ENCODE results near the gene COL1A1.

COL1A1 gene

DNA sequence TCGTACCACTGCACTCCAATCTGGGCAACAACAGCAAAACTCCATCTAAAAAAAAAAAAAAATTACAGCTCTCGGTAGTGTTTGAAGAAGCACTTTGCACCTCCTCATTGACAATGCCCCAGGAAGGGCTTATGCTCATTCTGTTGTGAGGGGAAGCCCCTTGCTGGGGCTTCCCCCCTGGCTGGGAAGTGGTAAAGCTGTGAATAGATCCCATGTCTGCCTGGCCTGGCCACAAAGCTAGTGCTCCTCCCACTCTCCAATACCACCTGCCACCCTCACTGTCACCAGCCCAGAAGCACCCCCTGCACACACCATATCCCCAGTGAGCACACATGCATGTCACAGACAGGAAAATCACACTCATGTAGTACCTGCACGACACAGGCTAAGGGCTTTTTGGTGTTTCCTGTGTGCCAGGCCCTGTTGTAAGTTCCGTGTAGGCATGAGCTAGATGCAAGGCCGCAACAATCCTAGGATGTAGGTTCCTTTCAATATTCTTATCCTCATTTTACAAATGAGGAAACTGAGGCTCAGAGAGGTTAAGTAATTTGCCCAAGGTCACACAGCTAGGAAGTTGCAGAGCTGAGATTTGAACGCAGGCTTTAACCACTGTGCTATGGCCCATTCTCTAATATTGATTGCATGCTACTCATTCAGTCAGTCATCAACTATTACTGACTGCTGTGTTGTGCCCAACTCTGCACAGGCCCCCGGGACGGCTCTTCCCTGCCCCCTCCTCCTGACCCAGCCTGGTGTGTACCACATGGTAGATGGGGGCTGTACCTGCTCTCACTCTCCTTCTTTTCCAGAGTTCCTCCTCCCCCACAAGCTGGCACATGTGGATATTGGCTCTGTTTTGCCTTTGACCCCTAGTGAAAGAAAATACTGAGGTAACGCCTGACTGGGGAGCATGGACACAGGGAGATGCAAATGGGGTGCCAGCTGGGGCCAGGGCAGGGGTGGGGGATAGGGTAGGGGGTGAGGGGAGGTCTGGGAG lies 11.9 kb upstream of the COL1A1 start:
- peak; percentile 23 for DNase-seq (ENCODE audit: low read depth)

DNA sequence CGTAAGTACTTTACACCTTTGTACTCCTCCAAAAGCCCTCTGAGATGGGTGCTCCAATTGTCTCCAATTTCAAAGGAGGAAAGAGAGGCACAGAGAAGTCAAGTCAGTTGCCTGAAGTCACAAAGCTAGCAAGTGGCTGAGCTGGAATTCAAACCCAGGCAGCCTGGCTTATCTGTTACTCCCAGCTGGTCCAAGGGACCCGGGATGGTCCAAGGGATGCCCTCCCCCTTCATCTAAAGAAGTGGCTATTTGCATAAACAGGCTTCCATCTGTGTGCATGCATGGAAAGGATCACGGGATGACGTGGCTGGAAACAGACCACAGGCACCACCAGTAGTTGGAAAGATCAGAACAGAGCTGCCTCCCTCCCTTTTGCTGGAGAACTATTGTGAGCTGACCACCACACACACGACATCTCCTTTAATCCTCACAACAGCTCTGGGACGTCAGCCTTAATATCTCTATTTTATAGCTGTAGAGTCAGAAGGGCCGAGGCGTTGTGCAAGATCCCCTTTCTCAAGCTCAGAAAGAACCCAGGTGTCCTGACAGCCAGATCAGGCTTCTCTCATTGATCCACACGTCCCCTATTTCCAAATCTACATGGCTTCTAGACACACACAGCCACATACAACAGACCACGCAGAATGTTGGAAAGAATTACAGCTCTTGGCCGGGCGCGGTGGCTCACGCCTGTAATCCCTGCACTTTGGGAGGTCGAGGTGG lies 10.9 kb upstream of the COL1A1 start:
- DNase-seq (ENCODE audit: low read depth) = no peak

DNA sequence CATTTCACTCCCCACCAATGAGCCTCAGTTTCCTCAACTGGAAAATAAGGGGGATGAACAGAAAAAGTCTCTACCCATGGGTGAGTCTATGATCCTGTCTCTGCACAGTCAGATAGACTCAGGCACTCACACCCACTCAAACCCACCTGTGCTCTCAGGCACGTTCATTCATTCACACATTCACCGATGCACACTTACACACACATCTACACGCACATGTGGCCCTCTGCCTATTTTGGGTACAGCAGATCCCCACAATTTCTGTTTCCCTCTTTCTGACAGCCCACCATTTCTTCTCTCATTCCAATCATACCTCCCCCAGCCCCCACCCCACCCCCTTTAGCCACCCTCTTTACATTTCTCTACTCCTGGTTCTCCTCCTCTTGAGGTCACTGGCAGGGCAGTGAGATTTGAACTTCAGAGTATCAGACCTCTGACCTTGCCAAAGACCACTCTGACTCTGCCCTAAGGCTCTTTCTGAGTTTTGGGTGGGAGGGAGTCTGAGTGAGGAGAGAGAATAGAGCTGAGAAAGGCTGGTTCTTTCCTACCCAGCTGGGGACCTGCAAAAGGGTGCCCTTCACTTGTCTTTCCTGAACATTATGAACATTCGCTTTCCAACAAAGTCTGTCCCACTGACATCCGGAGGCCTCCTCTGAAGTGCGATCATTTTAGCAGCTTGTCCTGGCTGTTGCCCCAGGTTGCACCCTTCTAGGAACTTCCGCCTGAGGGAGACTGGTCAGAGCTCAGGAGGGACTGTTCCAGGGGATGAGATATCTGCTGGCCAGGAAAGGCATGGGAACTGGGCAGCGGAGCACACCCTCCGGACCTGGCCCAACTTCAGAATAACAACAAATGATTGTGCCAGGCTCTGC lies 10.1 kb upstream of the COL1A1 start:
- no peak for DNase-seq (ENCODE audit: low read depth)

GRCh38 chr17:50210240-50211225 lies 9.1 kb upstream of the COL1A1 start:
- no peak for DNase-seq (ENCODE audit: low read depth)

GRCh38 chr17:50209472-50210239 lies 8.2 kb upstream of the COL1A1 start:
- no peak for DNase-seq (ENCODE audit: low read depth)

DNA sequence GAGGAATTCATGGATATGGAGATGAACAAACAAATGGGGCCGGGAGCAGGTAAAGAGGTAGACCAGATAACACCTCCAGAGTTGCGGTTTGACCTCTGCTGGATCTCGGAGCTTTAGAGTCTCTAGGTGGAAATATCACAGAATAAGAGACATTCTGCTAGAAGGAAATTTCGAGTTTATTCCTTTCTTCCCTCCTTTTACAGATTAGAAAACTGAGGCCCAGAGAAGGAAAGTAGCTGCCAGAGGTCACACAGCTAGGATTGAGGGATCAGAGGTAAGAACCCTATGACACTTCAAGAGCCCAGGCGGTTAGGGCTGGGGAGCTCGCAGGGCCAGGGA lies 7.7 kb upstream of the COL1A1 start:
- DNase-seq (ENCODE audit: low read depth) = no peak

DNA sequence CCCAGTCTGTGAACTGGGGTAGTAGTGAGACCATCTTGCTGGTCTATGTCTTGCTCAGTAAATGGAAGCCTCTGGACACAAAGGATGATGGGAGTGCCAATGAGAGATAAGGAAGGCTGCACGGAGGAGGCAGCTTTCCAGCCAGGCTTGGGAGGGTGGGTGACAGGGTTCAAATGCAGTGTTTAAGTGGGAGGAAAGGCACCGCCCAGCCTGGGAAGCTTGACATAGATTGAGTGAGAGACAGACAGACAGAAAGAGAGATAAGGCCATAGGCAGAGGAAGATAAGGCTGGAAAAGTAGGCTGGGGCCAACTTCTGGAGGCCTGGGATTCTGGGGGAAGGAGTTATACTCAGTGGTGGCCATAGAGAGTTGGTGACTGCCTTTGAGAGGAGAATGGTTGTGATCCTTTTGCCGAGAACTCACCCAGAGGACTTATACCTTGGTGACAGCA lies 7.2 kb upstream of the COL1A1 start:
- no peak for DNase-seq (ENCODE audit: low read depth)

DNA sequence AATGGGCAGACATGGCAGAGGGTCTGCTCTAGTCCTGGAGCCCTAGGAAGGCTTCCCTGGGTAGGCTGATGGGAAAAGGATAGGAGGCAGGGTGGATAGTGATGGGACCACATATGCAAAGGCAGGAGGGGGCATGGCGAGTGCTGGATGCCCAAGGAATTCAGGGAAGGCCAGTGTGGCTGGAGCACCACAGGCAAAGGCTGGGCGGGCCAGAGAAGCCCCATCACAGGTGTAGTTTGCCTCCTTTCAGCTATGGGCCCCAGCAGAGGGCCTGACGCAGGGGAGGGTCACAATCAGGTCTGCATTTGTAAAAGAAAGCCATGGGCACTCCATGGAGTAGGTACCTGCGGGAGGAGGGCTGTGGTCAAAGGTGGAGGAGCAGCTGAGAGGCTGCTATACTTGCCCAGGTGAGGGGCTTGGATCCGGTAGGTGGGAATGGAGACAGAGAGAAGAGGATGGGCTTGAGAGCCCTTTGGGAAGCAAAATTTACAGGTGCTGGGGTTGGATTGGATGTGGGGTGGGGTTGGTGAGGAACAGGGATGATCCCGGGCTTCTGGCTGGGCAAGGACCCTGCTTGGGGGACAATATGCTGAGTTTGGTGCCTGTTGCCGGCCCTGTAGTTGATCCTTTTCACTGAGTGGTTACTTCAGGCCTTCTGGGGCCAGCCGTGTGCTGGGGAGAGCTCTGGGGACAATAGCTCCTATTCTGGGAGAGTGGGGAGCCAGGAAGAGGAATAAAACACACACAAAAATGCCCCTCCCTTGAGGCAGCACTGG lies 6.5 kb upstream of the COL1A1 start:
- DNase-seq (ENCODE audit: low read depth) = no peak

GRCh38 chr17:50207315-50207714 lies 5.9 kb upstream of the COL1A1 start:
- no peak for DNase-seq (ENCODE audit: low read depth)

DNA sequence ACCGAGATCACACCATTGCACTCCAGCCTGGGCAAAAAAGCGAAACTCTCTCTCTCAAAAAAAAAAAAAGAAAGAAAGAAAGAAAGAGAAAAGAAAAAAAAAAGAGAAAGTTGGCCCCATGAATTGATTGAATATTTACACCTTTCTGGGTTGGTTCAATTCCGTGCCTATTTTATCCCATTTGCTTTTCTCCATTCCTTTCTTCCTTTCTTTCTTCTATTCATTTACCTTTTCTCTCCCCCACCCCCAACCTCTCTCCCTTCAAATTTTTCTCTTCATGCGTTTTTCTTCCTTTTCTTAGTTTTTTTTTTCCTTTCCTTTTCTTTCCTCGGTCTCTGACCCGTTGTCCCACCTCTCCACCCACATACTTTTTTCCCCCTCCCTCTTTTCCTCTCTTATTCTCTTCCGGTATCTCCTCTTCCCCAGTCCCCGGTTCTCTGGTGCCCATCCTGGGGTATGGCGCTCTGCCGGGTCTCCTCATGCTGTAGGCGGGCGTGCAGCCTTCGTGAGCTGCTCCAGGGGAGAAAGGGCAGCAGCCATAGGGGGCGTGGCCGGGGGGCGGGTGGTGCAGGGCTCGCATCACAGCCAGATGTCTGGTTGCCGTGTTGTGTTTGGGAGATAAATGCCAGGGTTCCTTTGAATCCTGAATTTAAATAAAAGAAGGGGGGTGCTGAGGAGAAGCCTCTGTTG lies 5.3 kb upstream of the COL1A1 start:
- no peak for DNase-seq (ENCODE audit: low read depth)

DNA sequence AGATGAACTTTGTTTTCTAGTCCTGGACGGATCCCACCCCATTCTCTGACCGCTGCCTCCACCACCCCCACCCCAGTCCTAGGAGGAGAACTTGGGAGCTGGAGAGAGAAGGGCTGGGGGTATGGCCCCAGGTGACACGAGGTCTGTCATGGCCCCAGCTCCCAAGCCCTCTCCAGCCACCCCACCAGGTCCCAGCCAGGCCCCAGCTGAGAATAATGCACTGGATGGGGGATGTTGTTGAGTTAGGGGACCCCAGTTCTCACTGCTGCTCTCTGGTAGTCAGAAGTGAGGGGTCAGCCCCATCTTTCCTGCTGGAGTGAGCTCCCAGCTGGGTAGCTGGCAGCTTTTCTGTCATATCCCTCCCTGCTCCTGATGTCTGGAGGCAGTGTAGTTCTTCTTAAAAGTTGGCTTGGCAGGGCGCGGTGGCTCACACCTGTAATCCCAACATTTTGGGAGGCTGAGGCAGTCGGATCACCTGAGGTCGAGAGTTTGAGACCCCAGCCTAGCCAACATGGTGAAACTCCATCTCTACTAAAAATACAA lies 4.6 kb upstream of the COL1A1 start:
- no peak for DNase-seq (ENCODE audit: low read depth)

DNA sequence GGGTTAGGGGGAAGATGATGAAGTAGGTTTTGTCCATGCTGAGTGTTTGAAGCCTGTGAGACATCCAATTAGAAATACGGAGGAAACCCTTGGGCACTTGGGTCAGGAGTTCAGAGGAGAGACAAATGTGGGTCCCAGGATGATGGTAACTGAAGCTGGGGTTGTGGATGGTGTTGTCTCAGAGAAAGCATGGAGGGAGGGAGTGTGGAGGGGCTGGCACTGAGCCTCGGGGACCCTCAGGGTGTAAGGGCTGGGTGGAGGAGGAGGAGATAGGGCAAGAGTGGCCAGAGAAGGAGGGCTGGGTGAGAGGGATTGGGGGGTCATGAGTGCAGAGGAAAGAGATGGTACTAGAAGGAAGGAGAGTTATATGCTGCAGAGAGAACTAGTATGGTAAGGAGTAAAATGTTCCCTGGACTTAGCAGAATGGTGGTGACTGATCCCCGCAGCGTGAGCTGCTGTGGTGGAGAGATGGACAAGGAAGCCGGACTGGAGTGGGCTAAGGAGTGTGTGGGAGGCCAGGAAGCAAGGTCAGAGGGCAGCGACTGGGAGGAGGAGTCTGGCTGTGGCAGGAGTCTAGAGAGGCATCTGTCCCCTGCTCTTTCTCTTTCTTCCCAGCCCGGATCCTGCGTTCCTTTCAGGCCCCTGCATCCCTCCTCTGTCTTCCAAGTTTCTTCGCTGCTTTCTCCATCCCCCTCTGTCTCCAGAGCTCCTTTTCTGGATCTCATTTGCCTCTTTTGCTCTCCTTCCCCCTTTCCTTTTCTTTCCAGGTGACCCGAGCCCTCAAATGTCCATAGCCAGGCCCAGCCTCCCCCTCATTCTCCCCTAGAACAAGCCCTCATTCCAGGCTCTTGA lies 3.9 kb upstream of the COL1A1 start:
- no peak for DNase-seq (ENCODE audit: low read depth)

- DNase-seq (ENCODE audit: low read depth) = no peak
Measured at GRCh38 chr17:50204431-50204830, 3.0 kb upstream of the COL1A1 start.

GRCh38 chr17:50203604-50204345 lies 2.3 kb upstream of the COL1A1 start:
- no peak for DNase-seq (ENCODE audit: low read depth)

DNA sequence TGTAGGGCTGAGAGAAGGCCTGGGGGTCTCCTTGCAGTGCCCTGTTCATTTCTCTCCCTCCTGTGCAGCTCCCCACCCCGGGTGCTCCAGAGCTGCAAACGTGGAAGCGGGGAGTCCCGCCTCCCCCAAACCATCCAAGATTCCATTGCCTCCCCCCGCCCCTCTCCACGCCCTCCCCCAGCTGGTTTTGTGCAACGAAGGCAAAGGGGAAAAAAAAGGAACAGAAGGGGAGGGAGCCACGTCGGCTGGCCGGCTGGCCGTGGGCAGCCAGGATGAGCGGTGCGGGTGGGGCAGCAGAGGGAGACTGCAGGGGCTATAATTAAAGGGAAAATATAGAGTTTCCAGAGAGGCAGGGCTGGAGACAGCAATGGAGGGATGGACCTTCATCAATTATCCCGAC lies 1.7 kb upstream of the COL1A1 start:
- DNase-seq (ENCODE audit: low read depth) = no peak

DNA sequence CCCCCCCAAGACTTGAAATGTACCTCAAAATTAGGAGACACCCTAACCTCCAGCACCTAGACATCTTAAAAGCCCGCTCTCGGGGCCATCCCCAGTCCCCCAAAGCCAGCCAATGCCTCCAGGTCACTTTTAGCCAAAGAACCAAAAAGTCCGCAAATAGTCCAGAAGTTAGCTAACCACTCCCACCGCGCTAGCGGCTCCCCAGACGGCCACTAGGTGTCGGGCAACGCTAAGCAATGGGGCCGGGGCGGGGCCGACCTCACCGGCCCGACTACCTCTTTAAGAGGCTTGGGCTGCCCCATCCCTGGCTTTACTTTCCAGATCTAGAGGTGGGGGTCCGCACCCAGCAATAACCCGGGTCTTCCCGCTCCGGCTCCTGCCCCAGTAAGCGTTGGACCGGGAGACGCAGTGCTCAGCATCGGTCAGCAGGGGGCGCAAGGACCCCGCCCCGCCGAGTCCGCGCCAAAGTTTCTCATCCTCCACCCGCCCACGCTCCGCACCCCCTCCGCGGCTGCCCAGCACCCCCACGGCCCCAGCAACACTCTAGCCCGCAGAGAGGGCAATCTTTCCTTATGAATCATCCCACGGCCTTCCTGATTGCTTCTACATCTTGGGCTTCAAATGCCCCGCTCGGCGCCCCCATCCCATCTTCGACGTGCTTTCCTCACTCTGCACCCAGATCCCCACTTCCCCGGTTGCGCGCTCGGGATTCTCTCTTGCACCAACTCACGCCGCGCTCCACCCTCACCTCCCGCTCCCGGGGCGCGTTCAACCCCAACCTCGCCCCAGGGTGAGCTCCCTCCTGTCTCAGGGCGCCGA lies 765 bp downstream of the COL1A1 start:
- DNase-seq (ENCODE audit: low read depth) = peak; percentile 72
